WTC11 (cell line): Measurements from ENCODE around the gene PRMT6. TPM values are rescaled to one million over a fixed set of nuclear protein-coding genes. Genes with fewer than 3 reads are reported as not detected.

Source experiments
- ATAC-seq: fragments of 200-7000 bp; cut with Tn5 transposase; 2 replicates; pipeline ENCODE4 v1.10.0; 2021; ENCODE audit warnings: mild to moderate bottlenecking, moderate library complexity
- CTCF ChIA-PET: fragments of 300-600 bp; sonication (Branson Sonifier 250); formaldehyde crosslinking; loops from one replicate; lab custom pipeline; 2021; ENCODE audit warnings: antibody characterized with exemption; lab: Charles Lee
- POLR2A ChIA-PET: fragments of 350-600 bp; sonication (Branson Sonifier 250); formaldehyde crosslinking; loops from one replicate; lab custom pipeline; 2021; ENCODE audit warnings: antibody characterized with exemption; lab: Charles Lee
- DNase-seq: peaks from one replicate; pipeline ENCODE4 v3.0.0; 2021; ENCODE audit warnings: low spot score
- H3K27ac Mint-ChIP-seq: 2 replicates; pipeline ENCODE4 v1.8.0; 2021; ENCODE audit warnings: mixed read lengths
- H3K27me3 Mint-ChIP-seq: 2 replicates; pipeline ENCODE4 v1.8.0; 2021; ENCODE audit warnings: low read depth, mild to moderate bottlenecking, moderate library complexity, mixed read lengths
- H3K36me3 Mint-ChIP-seq: 2 replicates; pipeline ENCODE4 v1.8.0; 2021; ENCODE audit warnings: mixed read lengths
- H3K4me1 Mint-ChIP-seq: 2 replicates; pipeline ENCODE4 v1.8.0; 2022; ENCODE audit warnings: mixed read lengths
- H3K4me3 Mint-ChIP-seq: 2 replicates; pipeline ENCODE4 v1.8.0; 2021; ENCODE audit warnings: mild to moderate bottlenecking, moderate library complexity, mixed read lengths
- H3K9me3 Mint-ChIP-seq: 2 replicates; pipeline ENCODE4 v1.8.0; 2021; ENCODE audit warnings: mixed read lengths
- HMGA2 ChIP-seq: fragments of 250-450 bp; sonication (Bioruptor Pico); IDR thresholded peaks from 2 replicates; pipeline ENCODE4 v1.4.0; 2021; ENCODE audit warnings: mild to moderate bottlenecking, moderate library complexity
- IRF2 ChIP-seq: sonication (generic); formaldehyde crosslinking; IDR thresholded peaks from 2 replicates; pipeline ENCODE4 v1.8.0; 2022; ENCODE audit warnings: low read depth, missing genetic modification reagents, borderline replicate concordance
- MXD4 ChIP-seq: fragments of 250-450 bp; sonication (Bioruptor Pico); IDR thresholded peaks from 2 replicates; pipeline ENCODE4 v1.8.0; 2021; ENCODE audit warnings: mild to moderate bottlenecking, moderate library complexity, borderline replicate concordance
- PRRX2 ChIP-seq: fragments of 250-450 bp; sonication (Bioruptor Pico); IDR thresholded peaks from 2 replicates; pipeline ENCODE4 v1.8.0; 2021; ENCODE audit warnings: mild to moderate bottlenecking
- RORB ChIP-seq: fragments of 250-450 bp; sonication (Bioruptor Pico); IDR thresholded peaks from 2 replicates; pipeline ENCODE4 v1.9.0; 2021; ENCODE audit warnings: mild to moderate bottlenecking
- ZNF121 ChIP-seq: sonication (generic); formaldehyde crosslinking; IDR thresholded peaks from 2 replicates; pipeline ENCODE4 v1.8.0; 2023; ENCODE audit warnings: missing genetic modification reagents
- ZNF396 ChIP-seq: fragments of 250-450 bp; sonication (Bioruptor Pico); IDR thresholded peaks from 2 replicates; pipeline ENCODE4 v1.8.0; 2021; ENCODE audit warnings: mild to moderate bottlenecking, moderate library complexity, borderline replicate concordance
- total RNA-seq: library from RNA; stranded (reverse); gene quantifications from 3 replicates; pipeline ENCODE4 v1.2.3, GENCODE V29; 2021
- TF ChIP-seq, protein P1 (sequence below): fragments of 250-450 bp; sonication (Bioruptor Pico); IDR thresholded peaks from 2 replicates; pipeline ENCODE4 v1.9.0; 2021; ENCODE audit warnings: mild to moderate bottlenecking
- TF ChIP-seq, protein P2 (sequence below): sonication (generic); formaldehyde crosslinking; IDR thresholded peaks from 2 replicates; pipeline ENCODE4 v1.8.1; 2023; ENCODE audit warnings: mild to moderate bottlenecking, missing genetic modification reagents, moderate library complexity
- TF ChIP-seq, protein P3 (sequence below): sonication (generic); formaldehyde crosslinking; IDR thresholded peaks from 2 replicates; pipeline ENCODE4 v1.8.1; 2022; ENCODE audit warnings: mild to moderate bottlenecking, missing genetic modification reagents, moderate library complexity, borderline replicate concordance
- TF ChIP-seq, protein P4 (sequence below): sonication (generic); formaldehyde crosslinking; IDR thresholded peaks from 2 replicates; pipeline ENCODE4 v1.8.0; 2022; ENCODE audit warnings: mild to moderate bottlenecking, missing genetic modification reagents
- TF ChIP-seq, protein P5 (sequence below): sonication (generic); formaldehyde crosslinking; IDR thresholded peaks from 2 replicates; pipeline ENCODE4 v1.8.1; 2023; ENCODE audit warnings: mild to moderate bottlenecking, missing genetic modification reagents, moderate library complexity
- TF ChIP-seq, protein P6 (sequence below): sonication (generic); formaldehyde crosslinking; conservative IDR thresholded peaks from 2 replicates; pipeline ENCODE4 v1.8.1; 2022; ENCODE audit warnings: mild to moderate bottlenecking, missing genetic modification reagents
- TF ChIP-seq, protein P7 (sequence below): sonication (generic); formaldehyde crosslinking; IDR thresholded peaks from 2 replicates; pipeline ENCODE4 v1.8.1; 2022; ENCODE audit warnings: missing genetic modification reagents, borderline replicate concordance
- TF ChIP-seq, protein P8 (sequence below): sonication (generic); formaldehyde crosslinking; IDR thresholded peaks from 2 replicates; pipeline ENCODE4 v1.8.1; 2023; ENCODE audit warnings: mild to moderate bottlenecking, missing genetic modification reagents, borderline replicate concordance

PRMT6 gene
- total RNA-seq, 1 experiment from 2014 or later = 30.7 TPM

DNA sequence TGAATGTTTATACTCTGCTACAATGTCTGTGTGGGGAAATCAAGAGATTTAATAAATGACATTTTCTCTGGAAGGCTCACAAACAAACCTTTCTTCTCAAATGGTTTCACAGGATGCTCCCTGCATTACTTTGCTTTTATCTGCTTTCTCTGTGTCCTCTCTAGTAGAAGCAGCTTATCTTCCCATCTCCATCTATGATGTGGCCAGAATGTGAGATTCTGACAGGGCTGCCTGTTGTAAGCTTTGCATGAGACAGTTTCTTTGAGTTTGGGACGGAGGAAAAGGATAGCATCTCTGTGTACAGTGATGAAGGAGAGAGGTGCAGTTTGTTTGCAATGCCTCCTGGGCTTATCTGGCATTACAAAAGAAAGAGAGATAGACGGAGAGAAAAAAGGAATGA lies 24.6 kb downstream of the PRMT6 start:
- POLR2A ChIA-PET = interaction anchor here (0.5 kb wide), 1 partner anchor 59 kb away, joined by 3 read pairs; no protein-coding TSS in a partner anchor
- Mint-ChIP-seq H3K36me3 (peaks cover 8% of the 10 kb centered on the region), H3K9me3 (peaks cover 24% of the 10 kb centered on the region), H3K4me1 (no peaks in the 10 kb centered on the region), H3K27me3 (no peaks in the 10 kb centered on the region), H3K27ac (no peak overlapping the region), H3K4me3 (no peak overlapping the region)
- CTCF ChIA-PET = no interaction called here
- DNase-seq (no peak), ATAC-seq (no peak)
- TF ChIP-seq ZNF396 (CRISPR knock-in tag) (no peak), IRF2 (CRISPR knock-in tag) (no peak), ZNF121 (no peak), PRRX2 (CRISPR knock-in tag) (no peak), HMGA2 (CRISPR knock-in tag) (no peak), MXD4 (CRISPR knock-in tag) (no peak), RORB (CRISPR knock-in tag) (no peak)
- TF ChIP-seq, protein P1, sequence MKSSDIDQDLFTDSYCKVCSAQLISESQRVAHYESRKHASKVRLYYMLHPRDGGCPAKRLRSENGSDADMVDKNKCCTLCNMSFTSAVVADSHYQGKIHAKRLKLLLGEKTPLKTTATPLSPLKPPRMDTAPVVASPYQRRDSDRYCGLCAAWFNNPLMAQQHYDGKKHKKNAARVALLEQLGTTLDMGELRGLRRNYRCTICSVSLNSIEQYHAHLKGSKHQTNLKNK (CRISPR knock-in tag) = no peak
- TF ChIP-seq, protein P2, sequence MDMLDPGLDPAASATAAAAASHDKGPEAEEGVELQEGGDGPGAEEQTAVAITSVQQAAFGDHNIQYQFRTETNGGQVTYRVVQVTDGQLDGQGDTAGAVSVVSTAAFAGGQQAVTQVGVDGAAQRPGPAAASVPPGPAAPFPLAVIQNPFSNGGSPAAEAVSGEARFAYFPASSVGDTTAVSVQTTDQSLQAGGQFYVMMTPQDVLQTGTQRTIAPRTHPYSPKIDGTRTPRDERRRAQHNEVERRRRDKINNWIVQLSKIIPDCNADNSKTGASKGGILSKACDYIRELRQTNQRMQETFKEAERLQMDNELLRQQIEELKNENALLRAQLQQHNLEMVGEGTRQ (CRISPR knock-in tag) = no peak
- TF ChIP-seq, protein P3, sequence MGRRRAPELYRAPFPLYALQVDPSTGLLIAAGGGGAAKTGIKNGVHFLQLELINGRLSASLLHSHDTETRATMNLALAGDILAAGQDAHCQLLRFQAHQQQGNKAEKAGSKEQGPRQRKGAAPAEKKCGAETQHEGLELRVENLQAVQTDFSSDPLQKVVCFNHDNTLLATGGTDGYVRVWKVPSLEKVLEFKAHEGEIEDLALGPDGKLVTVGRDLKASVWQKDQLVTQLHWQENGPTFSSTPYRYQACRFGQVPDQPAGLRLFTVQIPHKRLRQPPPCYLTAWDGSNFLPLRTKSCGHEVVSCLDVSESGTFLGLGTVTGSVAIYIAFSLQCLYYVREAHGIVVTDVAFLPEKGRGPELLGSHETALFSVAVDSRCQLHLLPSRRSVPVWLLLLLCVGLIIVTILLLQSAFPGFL (CRISPR knock-in tag) = no peak
- TF ChIP-seq, protein P4, sequence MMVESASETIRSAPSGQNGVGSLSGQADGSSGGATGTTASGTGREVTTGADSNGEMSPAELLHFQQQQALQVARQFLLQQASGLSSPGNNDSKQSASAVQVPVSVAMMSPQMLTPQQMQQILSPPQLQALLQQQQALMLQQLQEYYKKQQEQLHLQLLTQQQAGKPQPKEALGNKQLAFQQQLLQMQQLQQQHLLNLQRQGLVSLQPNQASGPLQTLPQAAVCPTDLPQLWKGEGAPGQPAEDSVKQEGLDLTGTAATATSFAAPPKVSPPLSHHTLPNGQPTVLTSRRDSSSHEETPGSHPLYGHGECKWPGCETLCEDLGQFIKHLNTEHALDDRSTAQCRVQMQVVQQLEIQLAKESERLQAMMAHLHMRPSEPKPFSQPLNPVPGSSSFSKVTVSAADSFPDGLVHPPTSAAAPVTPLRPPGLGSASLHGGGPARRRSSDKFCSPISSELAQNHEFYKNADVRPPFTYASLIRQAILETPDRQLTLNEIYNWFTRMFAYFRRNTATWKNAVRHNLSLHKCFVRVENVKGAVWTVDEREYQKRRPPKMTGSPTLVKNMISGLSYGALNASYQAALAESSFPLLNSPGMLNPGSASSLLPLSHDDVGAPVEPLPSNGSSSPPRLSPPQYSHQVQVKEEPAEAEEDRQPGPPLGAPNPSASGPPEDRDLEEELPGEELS = no peak
- TF ChIP-seq, protein P5, sequence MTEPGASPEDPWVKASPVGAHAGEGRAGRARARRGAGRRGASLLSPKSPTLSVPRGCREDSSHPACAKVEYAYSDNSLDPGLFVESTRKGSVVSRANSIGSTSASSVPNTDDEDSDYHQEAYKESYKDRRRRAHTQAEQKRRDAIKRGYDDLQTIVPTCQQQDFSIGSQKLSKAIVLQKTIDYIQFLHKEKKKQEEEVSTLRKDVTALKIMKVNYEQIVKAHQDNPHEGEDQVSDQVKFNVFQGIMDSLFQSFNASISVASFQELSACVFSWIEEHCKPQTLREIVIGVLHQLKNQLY (CRISPR knock-in tag) = no peak
- TF ChIP-seq, protein P6, sequence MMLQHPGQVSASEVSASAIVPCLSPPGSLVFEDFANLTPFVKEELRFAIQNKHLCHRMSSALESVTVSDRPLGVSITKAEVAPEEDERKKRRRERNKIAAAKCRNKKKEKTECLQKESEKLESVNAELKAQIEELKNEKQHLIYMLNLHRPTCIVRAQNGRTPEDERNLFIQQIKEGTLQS (CRISPR knock-in tag) = no peak
- TF ChIP-seq, protein P7, sequence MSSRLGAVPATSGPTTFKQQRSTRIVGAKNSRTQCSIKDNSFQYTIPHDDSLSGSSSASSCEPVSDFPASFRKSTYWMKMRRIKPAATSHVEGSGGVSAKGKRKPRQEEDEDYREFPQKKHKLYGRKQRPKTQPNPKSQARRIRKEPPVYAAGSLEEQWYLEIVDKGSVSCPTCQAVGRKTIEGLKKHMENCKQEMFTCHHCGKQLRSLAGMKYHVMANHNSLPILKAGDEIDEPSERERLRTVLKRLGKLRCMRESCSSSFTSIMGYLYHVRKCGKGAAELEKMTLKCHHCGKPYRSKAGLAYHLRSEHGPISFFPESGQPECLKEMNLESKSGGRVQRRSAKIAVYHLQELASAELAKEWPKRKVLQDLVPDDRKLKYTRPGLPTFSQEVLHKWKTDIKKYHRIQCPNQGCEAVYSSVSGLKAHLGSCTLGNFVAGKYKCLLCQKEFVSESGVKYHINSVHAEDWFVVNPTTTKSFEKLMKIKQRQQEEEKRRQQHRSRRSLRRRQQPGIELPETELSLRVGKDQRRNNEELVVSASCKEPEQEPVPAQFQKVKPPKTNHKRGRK (CRISPR knock-in tag) = no peak
- TF ChIP-seq, protein P8, sequence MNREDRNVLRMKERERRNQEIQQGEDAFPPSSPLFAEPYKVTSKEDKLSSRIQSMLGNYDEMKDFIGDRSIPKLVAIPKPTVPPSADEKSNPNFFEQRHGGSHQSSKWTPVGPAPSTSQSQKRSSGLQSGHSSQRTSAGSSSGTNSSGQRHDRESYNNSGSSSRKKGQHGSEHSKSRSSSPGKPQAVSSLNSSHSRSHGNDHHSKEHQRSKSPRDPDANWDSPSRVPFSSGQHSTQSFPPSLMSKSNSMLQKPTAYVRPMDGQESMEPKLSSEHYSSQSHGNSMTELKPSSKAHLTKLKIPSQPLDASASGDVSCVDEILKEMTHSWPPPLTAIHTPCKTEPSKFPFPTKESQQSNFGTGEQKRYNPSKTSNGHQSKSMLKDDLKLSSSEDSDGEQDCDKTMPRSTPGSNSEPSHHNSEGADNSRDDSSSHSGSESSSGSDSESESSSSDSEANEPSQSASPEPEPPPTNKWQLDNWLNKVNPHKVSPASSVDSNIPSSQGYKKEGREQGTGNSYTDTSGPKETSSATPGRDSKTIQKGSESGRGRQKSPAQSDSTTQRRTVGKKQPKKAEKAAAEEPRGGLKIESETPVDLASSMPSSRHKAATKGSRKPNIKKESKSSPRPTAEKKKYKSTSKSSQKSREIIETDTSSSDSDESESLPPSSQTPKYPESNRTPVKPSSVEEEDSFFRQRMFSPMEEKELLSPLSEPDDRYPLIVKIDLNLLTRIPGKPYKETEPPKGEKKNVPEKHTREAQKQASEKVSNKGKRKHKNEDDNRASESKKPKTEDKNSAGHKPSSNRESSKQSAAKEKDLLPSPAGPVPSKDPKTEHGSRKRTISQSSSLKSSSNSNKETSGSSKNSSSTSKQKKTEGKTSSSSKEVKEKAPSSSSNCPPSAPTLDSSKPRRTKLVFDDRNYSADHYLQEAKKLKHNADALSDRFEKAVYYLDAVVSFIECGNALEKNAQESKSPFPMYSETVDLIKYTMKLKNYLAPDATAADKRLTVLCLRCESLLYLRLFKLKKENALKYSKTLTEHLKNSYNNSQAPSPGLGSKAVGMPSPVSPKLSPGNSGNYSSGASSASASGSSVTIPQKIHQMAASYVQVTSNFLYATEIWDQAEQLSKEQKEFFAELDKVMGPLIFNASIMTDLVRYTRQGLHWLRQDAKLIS (CRISPR knock-in tag) = no peak
